ENCODE results near the gene MEX3B.

Gene MEX3B

GRCh38 chr15:82062479-82063454 lies 16.9 kb upstream of the MEX3B start:
- no peak overlapping the region for H3K4me3 ChIP-seq (ENCODE audit: low read depth, low read length)
- DNase-seq (ENCODE audit: low read depth): no peak
- TF ChIP-seq, protein P1, sequence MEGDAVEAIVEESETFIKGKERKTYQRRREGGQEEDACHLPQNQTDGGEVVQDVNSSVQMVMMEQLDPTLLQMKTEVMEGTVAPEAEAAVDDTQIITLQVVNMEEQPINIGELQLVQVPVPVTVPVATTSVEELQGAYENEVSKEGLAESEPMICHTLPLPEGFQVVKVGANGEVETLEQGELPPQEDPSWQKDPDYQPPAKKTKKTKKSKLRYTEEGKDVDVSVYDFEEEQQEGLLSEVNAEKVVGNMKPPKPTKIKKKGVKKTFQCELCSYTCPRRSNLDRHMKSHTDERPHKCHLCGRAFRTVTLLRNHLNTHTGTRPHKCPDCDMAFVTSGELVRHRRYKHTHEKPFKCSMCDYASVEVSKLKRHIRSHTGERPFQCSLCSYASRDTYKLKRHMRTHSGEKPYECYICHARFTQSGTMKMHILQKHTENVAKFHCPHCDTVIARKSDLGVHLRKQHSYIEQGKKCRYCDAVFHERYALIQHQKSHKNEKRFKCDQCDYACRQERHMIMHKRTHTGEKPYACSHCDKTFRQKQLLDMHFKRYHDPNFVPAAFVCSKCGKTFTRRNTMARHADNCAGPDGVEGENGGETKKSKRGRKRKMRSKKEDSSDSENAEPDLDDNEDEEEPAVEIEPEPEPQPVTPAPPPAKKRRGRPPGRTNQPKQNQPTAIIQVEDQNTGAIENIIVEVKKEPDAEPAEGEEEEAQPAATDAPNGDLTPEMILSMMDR (IDR thresholded peaks at IDR 0.05; ENCODE audit: low read depth, low read length, missing control alignments): no peak

GRCh38 chr15:82060817-82061216 lies 15.0 kb upstream of the MEX3B start:
- H3K4me3 ChIP-seq (ENCODE audit: low read depth, low read length): no peak overlapping the region
- DNase-seq (ENCODE audit: low read depth): no peak
- TF ChIP-seq, protein P1 (IDR thresholded peaks at IDR 0.05; ENCODE audit: low read depth, low read length, missing control alignments): no peak

- TF ChIP-seq, protein P1 (IDR thresholded peaks at IDR 0.05; ENCODE audit: low read depth, low read length, missing control alignments): no peak
- H3K4me3 ChIP-seq (ENCODE audit: low read depth, low read length): no peak overlapping the region
- no peak for DNase-seq (ENCODE audit: low read depth)
Observed at GRCh38 chr15:82058517-82059204, 12.8 kb upstream of the MEX3B start.

DNA sequence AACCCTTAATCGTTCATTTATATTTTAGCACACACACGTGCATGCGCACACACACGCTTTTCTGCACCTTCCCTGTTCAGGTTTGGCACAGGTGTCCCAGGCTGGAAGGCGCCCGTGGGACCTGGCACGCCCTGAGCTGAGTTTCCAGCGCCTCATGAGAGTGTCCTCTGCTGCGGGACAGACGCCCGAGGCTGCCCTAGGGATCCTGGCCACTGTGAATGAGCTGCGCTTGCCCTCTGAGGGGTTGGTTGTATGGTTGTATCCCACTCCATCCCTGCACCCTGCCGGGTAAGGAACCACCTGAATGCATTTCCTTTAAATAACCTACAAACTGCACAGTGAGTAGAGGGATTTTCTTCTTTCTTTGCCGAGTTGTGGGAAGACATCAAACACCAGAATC lies 12.2 kb upstream of the MEX3B start:
- TF ChIP-seq, protein P1 (IDR thresholded peaks at IDR 0.05; ENCODE audit: low read depth, low read length, missing control alignments): no peak
- no peak for DNase-seq (ENCODE audit: low read depth)
- no peak overlapping the region for H3K4me3 ChIP-seq (ENCODE audit: low read depth, low read length)

DNA sequence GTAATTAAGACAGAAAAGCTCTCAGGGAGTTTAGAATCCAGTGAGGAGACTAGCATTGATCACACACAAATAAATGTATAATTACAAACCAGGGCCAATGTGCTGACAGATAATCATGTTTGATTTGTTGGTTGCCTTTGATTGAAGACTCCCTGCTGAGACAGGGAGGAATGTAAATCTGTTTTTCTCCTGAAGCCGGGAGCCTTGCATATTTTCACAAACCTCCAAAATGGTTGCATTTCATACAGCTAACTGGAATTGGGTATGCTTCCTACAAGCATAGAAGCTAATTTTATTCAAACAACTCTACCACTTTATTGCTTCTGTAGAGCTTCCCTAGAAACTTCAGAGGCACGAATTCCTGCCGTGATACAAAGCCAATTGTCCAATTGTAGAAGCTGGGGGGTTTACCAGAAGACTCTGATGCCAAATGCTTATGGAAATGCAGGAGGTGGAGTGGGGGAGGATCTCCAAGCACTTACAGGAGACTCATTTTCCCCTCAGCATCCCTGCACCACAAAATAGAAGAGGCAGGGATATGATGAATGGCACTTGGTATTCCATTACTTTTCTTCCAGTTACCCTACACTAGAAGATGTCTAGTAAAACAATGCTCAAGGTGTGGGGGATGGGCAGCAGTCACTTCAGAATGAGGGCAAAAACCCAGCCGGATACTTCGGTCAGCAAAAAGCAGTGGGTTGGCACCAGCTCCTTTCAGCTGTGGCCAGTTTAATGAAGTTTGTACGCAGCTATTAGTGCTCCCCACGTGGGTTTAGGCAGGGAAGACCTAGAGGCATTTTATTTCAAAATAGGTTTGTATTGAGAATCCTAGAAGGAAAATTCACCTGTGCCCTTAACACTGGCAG lies 11.4 kb upstream of the MEX3B start:
- TF ChIP-seq, protein P1 (IDR thresholded peaks at IDR 0.05; ENCODE audit: low read depth, low read length, missing control alignments): no peak
- no peak overlapping the region for H3K4me3 ChIP-seq (ENCODE audit: low read depth, low read length)
- DNase-seq (ENCODE audit: low read depth): no peak

GRCh38 chr15:82052751-82053150 lies 6.9 kb upstream of the MEX3B start:
- no peak overlapping the region for H3K4me3 ChIP-seq (ENCODE audit: low read depth, low read length)
- DNase-seq (ENCODE audit: low read depth): no peak
- TF ChIP-seq, protein P1 (IDR thresholded peaks at IDR 0.05; ENCODE audit: low read depth, low read length, missing control alignments): no peak

Measured in GM12864 (cell line).